Gastrocnemius medialis (tissue), 4 donors: ENCODE results near the gene DENND1A. TPM values are rescaled to one million over a fixed set of nuclear protein-coding genes. Genes with fewer than 3 reads are reported as not detected.

Source experiments
- ATAC-seq, 2 donors: fragments of 150-250 bp; one replicate each; pipeline ENCODE4 v1.9.1; 2016
- DNase-seq, 2 donors: peaks; one replicate each; pipeline ENCODE4 v3.0.0-alpha.2; 2019
- H3K27ac ChIP-seq, 4 donors: fragments of 200-600 bp; sonication (generic); 1 replicate in 1 of 4; 2 replicates in 3 of 4; pipeline ENCODE4 v1.5.1; 2016 to 2018; ENCODE audit warnings: mild to moderate bottlenecking in 2 of 4, moderate library complexity in 1 of 4
- H3K27me3 ChIP-seq, 3 donors: fragments of 200-600 bp; sonication (generic) in 2 of 3; 1 replicate in 1 of 3; 2 replicates in 2 of 3; pipeline versions ENCODE4 v1.5.1 to v1.6.0; 2016 to 2019; ENCODE audit warnings: mild to moderate bottlenecking in 1 of 3, moderate library complexity in 1 of 3
- H3K36me3 ChIP-seq, 2 donors: fragments of 200-600 bp; sonication (generic) in 1 of 2; one replicate each; pipeline ENCODE4 v1.5.1; 2017 to 2018
- H3K4me1 ChIP-seq, 2 donors: fragments of 200-600 bp; sonication (generic) in 1 of 2; one replicate each; pipeline ENCODE4 v1.5.1; 2016 to 2017; ENCODE audit warnings: mild to moderate bottlenecking in 2 of 2
- H3K4me3 ChIP-seq, 4 donors: fragments of 200-600 bp; sonication (generic) in 3 of 4; 1 replicate in 1 of 4; 2 replicates in 3 of 4; pipeline ENCODE4 v1.5.1; 2016 to 2019; ENCODE audit warnings: mild to moderate bottlenecking in 2 of 4
- H3K9me3 ChIP-seq, 3 donors: fragments of 200-600 bp; sonication (generic) in 2 of 3; 1 replicate in 1 of 3; 2 replicates in 2 of 3; pipeline ENCODE4 v1.5.1; 2016 to 2019
- CTCF ChIP-seq, 5 experiments: fragments of 450-650 bp in 3 of 5; fragments of 200-600 bp in 2 of 5; sonication (generic) in 2 of 5; IDR thresholded peaks in 4 of 5; conservative IDR thresholded peaks in 1 of 5; 1 replicate in 4 of 5; 2 replicates in 1 of 5; pipeline ENCODE4 v1.5.1; 2016 to 2019; ENCODE audit warnings: antibody characterized with exemption in 5 of 5, mild to moderate bottlenecking in 3 of 5, moderate library complexity in 3 of 5
- POLR2A ChIP-seq, 2 donors: fragments of 450-650 bp; IDR thresholded peaks; one replicate each; pipeline ENCODE4 v1.6.1; 2017; ENCODE audit warnings: antibody characterized with exemption in 2 of 2, mild to moderate bottlenecking in 2 of 2, moderate library complexity in 2 of 2
- in situ Hi-C, 4 donors: fragments of 200-750 bp; cut with MboI; loops; one replicate each; pipeline versions ENCODE4 v1.15.0 to v1.8.0; 2017; ENCODE audit warnings: low sequenced_read_pairs in 4 of 4
- intact Hi-C: fragments of 100-400 bp; cut with DNase I; formaldehyde crosslinking; loops from one replicate; pipeline ENCODE4 v1.15.1; 2023; ENCODE audit warnings: low total_unique reads
- total RNA-seq, 4 donors: library from RNA; depleted of rRNA; stranded (reverse); fragments of >200 nt; gene quantifications; one replicate each; pipeline versions ENCODE4 v1.1.0 to v1.2.3, GENCODE V29; 2016

Gene DENND1A
- total RNA-seq, 4 donors from 2014 or later = 14.1 to 24.6 (median 16.4) TPM

- no peak for ATAC-seq
- in situ Hi-C loops = no loop called here
Observed at GRCh38 chr9:123414936-123415930, 514.7 kb downstream of the DENND1A start.

GRCh38 chr9:123414204-123414603 lies 515.7 kb downstream of the DENND1A start:
- H3K4me1 ChIP-seq = no peaks in the 10 kb centered on the region
- no peaks in the 10 kb centered on the region for H3K36me3 ChIP-seq
- intact Hi-C loops = no loop called here
- in situ Hi-C loops = no loop called here
- H3K9me3 ChIP-seq = no peaks in the 10 kb centered on the region
- ATAC-seq (no peak), DNase-seq (no peak)
- H3K27ac ChIP-seq = no peak overlapping the region
- TF ChIP-seq CTCF (IDR thresholded peaks at IDR 0.05 in 4 of 5, conservative IDR thresholded peaks at IDR 0.05 in 1 of 5) (no peak), POLR2A (IDR thresholded peaks at IDR 0.05) (no peak)
- no peak overlapping the region for H3K4me3 ChIP-seq
- no peaks in the 10 kb centered on the region for H3K27me3 ChIP-seq

More at GRCh38 chr9:123414936-123415930, 514.7 kb downstream of the DENND1A start:
- Histone ChIP-seq H3K27me3 (no peaks in the 10 kb centered on the region), H3K4me1 (no peaks in the 10 kb centered on the region), H3K9me3 (no peaks in the 10 kb centered on the region), H3K36me3 (peaks cover 0 to 8% of the 10 kb centered on the region in 2 donors), H3K27ac (no peak overlapping the region), H3K4me3 (no peak overlapping the region)
- DNase-seq = no peak
- intact Hi-C loops = no loop called here
- TF ChIP-seq POLR2A (IDR thresholded peaks at IDR 0.05) (no peak), CTCF (IDR thresholded peaks at IDR 0.05 in 4 of 5, conservative IDR thresholded peaks at IDR 0.05 in 1 of 5) (no peak)

- DNase-seq (no peak), ATAC-seq (no peak)
- intact Hi-C loops = no loop called here
Observed at GRCh38 chr9:123412171-123412820, 517.6 kb downstream of the DENND1A start.

GRCh38 chr9:123411636-123412035 lies 518.3 kb downstream of the DENND1A start:
- H3K27ac ChIP-seq = no peak overlapping the region
- H3K36me3 ChIP-seq = no peaks in the 10 kb centered on the region
- H3K4me3 ChIP-seq = no peak overlapping the region
- ATAC-seq (no peak), DNase-seq (no peak)
- H3K9me3 ChIP-seq = no peaks in the 10 kb centered on the region
- H3K4me1 ChIP-seq = no peaks in the 10 kb centered on the region
- in situ Hi-C loops (no loop called here), intact Hi-C loops (no loop called here)
- no peaks in the 10 kb centered on the region for H3K27me3 ChIP-seq
- no peak for TF ChIP-seq POLR2A (IDR thresholded peaks at IDR 0.05)
- TF ChIP-seq CTCF (IDR thresholded peaks at IDR 0.05 in 4 of 5, conservative IDR thresholded peaks at IDR 0.05 in 1 of 5) = no peak

More at GRCh38 chr9:123412171-123412820, 517.6 kb downstream of the DENND1A start:
- in situ Hi-C loops = no loop called here
- Histone ChIP-seq H3K4me1 (no peaks in the 10 kb centered on the region), H3K4me3 (no peak overlapping the region), H3K36me3 (no peaks in the 10 kb centered on the region), H3K27me3 (no peaks in the 10 kb centered on the region), H3K9me3 (no peaks in the 10 kb centered on the region), H3K27ac (no peak overlapping the region)
- TF ChIP-seq CTCF (IDR thresholded peaks at IDR 0.05 in 4 of 5, conservative IDR thresholded peaks at IDR 0.05 in 1 of 5) (no peak), POLR2A (IDR thresholded peaks at IDR 0.05) (no peak)
